Measurements from ENCODE around the gene TEX22.

DNA sequence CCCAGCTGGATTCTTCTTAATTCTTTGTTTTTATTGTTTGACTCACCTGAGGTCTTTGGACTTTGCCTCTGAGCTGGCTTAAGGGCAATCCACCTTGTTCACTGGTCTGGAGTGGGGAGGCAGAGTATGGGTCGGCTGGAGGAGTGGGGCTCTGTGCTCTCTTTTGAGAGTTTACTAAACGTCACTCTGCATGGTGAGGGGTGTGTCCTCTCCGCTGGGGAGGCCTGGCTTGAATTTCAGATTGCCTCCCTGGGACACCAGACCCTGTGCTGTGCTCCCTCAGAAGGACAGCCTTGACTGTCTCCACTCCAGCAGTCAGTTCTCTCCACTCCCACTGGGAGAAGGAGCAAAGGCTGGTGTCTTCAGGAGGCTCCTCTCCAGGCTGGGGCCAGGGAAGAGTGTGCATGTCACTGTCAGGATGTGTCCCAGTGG, 19.4 kb downstream of the TEX22 start:
- TF ChIP-seq, protein P1, sequence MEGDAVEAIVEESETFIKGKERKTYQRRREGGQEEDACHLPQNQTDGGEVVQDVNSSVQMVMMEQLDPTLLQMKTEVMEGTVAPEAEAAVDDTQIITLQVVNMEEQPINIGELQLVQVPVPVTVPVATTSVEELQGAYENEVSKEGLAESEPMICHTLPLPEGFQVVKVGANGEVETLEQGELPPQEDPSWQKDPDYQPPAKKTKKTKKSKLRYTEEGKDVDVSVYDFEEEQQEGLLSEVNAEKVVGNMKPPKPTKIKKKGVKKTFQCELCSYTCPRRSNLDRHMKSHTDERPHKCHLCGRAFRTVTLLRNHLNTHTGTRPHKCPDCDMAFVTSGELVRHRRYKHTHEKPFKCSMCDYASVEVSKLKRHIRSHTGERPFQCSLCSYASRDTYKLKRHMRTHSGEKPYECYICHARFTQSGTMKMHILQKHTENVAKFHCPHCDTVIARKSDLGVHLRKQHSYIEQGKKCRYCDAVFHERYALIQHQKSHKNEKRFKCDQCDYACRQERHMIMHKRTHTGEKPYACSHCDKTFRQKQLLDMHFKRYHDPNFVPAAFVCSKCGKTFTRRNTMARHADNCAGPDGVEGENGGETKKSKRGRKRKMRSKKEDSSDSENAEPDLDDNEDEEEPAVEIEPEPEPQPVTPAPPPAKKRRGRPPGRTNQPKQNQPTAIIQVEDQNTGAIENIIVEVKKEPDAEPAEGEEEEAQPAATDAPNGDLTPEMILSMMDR (conservative IDR thresholded peaks at IDR 0.05) = no peak
- no peak for TF ChIP-seq ZFX (IDR thresholded peaks at IDR 0.05)

All from C4-2B (cell line).